GM18519 (cell line): ENCODE measurements around the gene SULT1A3.
"Not testable (repeated sequence)": the region's sequence is repeated elsewhere in the genome, so short reads cannot be mapped to it uniquely, and the experiment has no call there.

Source experiments
- ATAC-seq: cut with Tn5 transposase; IDR thresholded peaks from one replicate; pipeline ENCODE4 v1.9.1; 2021; ENCODE audit warnings: mild to moderate bottlenecking, moderate library complexity; ENCODE audit not compliant: unreplicated experiment, low FRiP score

SULT1A3 gene

GRCh38 chr16:30199049-30199448, at the start of gene SULT1A3:
Gene SULT1A3 (plus strand): TSS chr16:30199255. CDS start chr16:30200729, 1,474 bp downstream.
- not testable (repeated sequence) for ATAC-seq

GRCh38 chr16:30151091-30151490, 48.0 kb upstream of the SULT1A3 start:
- ATAC-seq = no peak

GRCh38 chr16:30152517-30152916, 46.5 kb upstream of the SULT1A3 start:
- no peak for ATAC-seq

- ATAC-seq = no peak
Measured at GRCh38 chr16:30155188-30155587, 43.9 kb upstream of the SULT1A3 start.

GRCh38 chr16:30157214-30157613, 41.8 kb upstream of the SULT1A3 start:
- ATAC-seq = no peak

- ATAC-seq = no peak
Measured at GRCh38 chr16:30163538-30163937, 35.5 kb upstream of the SULT1A3 start.

GRCh38 chr16:30166202-30166902, 32.7 kb upstream of the SULT1A3 start:
- ATAC-seq = no peak

GRCh38 chr16:30168746-30169145, 30.3 kb upstream of the SULT1A3 start:
- not testable (repeated sequence) for ATAC-seq

GRCh38 chr16:30169416-30169815, 29.6 kb upstream of the SULT1A3 start:
- ATAC-seq = not testable (repeated sequence)

GRCh38 chr16:30170145-30170544, 28.9 kb upstream of the SULT1A3 start:
- ATAC-seq = not testable (repeated sequence)

GRCh38 chr16:30173054-30173453, 26.0 kb upstream of the SULT1A3 start:
- ATAC-seq = no peak

- not testable (repeated sequence) for ATAC-seq
Measured at GRCh38 chr16:30176876-30177275, 22.2 kb upstream of the SULT1A3 start.

- ATAC-seq = no peak
Measured at GRCh38 chr16:30179195-30179594, 19.9 kb upstream of the SULT1A3 start.

GRCh38 chr16:30179931-30180330, 19.1 kb upstream of the SULT1A3 start:
- ATAC-seq = no peak

GRCh38 chr16:30180741-30181140, 18.3 kb upstream of the SULT1A3 start:
- no peak for ATAC-seq

- ATAC-seq = peak; percentile 38
Measured at GRCh38 chr16:30183233-30184095, 15.6 kb upstream of the SULT1A3 start, which contains the start of gene CORO1A. Gene CORO1A (plus strand): TSS chr16:30183602. CDS start chr16:30185210, 1,608 bp downstream.

- ATAC-seq = peak; percentile 8
Measured at GRCh38 chr16:30184096-30184890, 14.8 kb upstream of the SULT1A3 start.

- no peak for ATAC-seq
Measured at GRCh38 chr16:30184891-30185682, 14.0 kb upstream of the SULT1A3 start.

GRCh38 chr16:30185683-30186421, 13.2 kb upstream of the SULT1A3 start:
- no peak for ATAC-seq
